ENCODE results near the gene TP53INP2.

Gene TP53INP2

DNA sequence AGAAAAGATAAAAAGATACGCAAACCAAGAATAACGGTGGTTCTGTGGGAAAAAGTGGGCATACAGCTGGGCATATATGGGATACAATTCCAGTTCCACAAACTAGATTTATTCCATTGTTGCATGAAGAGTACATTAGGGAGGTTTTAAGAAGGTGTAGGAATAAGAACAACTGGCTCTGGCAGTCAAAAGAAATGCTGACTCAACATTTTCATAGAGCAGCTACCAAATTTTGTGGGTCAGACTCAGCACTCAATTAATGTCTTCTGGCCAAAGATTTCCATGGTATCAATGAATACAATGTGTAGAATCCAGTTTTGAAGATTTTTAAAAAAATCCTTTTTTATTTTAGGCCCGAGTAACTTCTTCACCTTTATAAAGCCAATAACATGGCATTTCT, 40.2 kb downstream of the TP53INP2 start:
- H3K36me3 ChIP-seq (ENCODE audit: control insufficient read depth, low read depth, low read length), result peaks cover 11% of the 10 kb centered on the region
- H3K9me3 ChIP-seq (ENCODE audit: control insufficient read depth, low read depth, low read length), result no peaks in the 10 kb centered on the region
- no peaks in the 10 kb centered on the region for H3K27me3 ChIP-seq (ENCODE audit: control insufficient read depth, insufficient read depth, low read length)
- no peaks in the 10 kb centered on the region for H3K4me1 ChIP-seq (ENCODE audit: control insufficient read depth, low read depth, low read length)
- no peak overlapping the region for H3K27ac ChIP-seq (ENCODE audit: low read length)
- no peak overlapping the region for H3K4me3 ChIP-seq (ENCODE audit: low read length)
- H3K9ac ChIP-seq (ENCODE audit: low read length), result no peak overlapping the region

- Histone ChIP-seq H3K9ac (ENCODE audit: low read length) (no peak overlapping the region), H3K9me3 (ENCODE audit: control insufficient read depth, low read depth, low read length) (no peaks in the 10 kb centered on the region), H3K27me3 (ENCODE audit: control insufficient read depth, insufficient read depth, low read length) (no peaks in the 10 kb centered on the region), H3K4me1 (ENCODE audit: control insufficient read depth, low read depth, low read length) (no peaks in the 10 kb centered on the region), H3K27ac (ENCODE audit: low read length) (no peak overlapping the region), H3K4me3 (ENCODE audit: low read length) (no peak overlapping the region), H3K36me3 (ENCODE audit: control insufficient read depth, low read depth, low read length) (peaks cover 16% of the 10 kb centered on the region)
Measured at GRCh38 chr20:34744847-34745246, 40.7 kb downstream of the TP53INP2 start.

DNA sequence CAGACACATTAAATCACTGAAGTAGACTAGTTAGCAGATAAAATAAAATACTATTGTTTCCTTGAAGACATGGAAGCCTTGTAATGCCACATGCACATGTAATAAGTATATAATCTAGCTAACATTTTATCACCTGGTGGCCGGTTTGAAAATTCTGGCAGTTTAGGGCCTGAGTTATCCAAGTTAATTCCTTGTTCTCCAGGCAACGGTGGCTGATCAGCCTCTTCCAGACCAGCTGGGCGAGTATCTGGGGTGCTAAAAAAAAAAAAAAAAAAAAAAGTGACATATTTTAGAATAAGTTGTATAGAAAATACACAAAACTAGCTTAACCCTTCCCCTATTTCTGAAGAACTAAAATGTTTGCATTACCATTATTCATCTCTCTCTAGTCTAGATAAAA, 42.5 kb downstream of the TP53INP2 start:
- Histone ChIP-seq H3K36me3 (ENCODE audit: control insufficient read depth, low read depth, low read length) (peaks cover 20% of the 10 kb centered on the region), H3K4me1 (ENCODE audit: control insufficient read depth, low read depth, low read length) (no peaks in the 10 kb centered on the region), H3K27me3 (ENCODE audit: control insufficient read depth, insufficient read depth, low read length) (no peaks in the 10 kb centered on the region), H3K9me3 (ENCODE audit: control insufficient read depth, low read depth, low read length) (no peaks in the 10 kb centered on the region), H3K4me3 (ENCODE audit: low read length) (no peak overlapping the region), H3K27ac (ENCODE audit: low read length) (no peak overlapping the region), H3K9ac (ENCODE audit: low read length) (no peak overlapping the region)

DNA sequence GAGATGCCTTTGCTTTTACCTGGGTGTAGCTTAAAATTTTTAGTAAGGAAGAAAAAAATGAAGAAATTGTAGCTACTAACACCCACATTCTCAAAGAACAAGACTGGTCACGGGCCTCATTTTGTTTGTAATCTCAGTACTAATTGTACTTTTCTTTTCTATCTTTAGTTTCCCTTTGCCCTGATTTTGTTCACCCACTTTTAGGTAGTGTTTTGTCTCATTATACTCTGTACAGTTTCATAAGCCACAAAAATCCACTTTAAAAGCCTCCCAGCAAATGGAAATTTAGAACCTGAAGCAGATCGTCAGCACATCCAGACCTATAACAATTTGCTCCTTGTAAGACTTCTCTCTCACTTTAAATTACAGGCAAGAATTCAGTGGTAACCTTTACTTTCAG, 43.3 kb downstream of the TP53INP2 start:
- H3K27me3 ChIP-seq (ENCODE audit: control insufficient read depth, insufficient read depth, low read length), result no peaks in the 10 kb centered on the region
- peaks cover 20% of the 10 kb centered on the region for H3K36me3 ChIP-seq (ENCODE audit: control insufficient read depth, low read depth, low read length)
- no peak overlapping the region for H3K27ac ChIP-seq (ENCODE audit: low read length)
- no peak overlapping the region for H3K4me3 ChIP-seq (ENCODE audit: low read length)
- no peaks in the 10 kb centered on the region for H3K9me3 ChIP-seq (ENCODE audit: control insufficient read depth, low read depth, low read length)
- no peak overlapping the region for H3K9ac ChIP-seq (ENCODE audit: low read length)
- H3K4me1 ChIP-seq (ENCODE audit: control insufficient read depth, low read depth, low read length), result no peaks in the 10 kb centered on the region

DNA sequence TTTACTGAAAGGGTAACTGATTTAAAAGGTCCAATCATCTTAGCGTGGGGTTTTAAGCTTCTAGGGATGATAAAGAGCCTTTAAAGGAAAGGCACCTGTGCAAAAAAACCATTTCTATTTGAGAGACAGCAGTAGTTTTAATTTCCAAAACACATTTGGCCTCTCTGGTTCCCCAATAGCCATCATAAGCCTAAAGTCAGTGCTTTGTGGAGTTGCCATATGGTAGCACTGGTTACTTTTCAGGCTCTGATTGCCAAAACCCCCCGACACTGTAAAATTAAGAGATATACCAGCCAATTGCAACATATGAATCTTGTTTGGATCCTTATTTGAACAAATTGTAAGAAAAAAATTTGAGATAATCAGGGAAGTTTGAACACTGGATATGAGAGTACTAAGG, 44.6 kb downstream of the TP53INP2 start:
- Histone ChIP-seq H3K27me3 (ENCODE audit: control insufficient read depth, insufficient read depth, low read length) (no peaks in the 10 kb centered on the region), H3K4me3 (ENCODE audit: low read length) (no peak overlapping the region), H3K27ac (ENCODE audit: low read length) (no peak overlapping the region), H3K4me1 (ENCODE audit: control insufficient read depth, low read depth, low read length) (no peaks in the 10 kb centered on the region), H3K9me3 (ENCODE audit: control insufficient read depth, low read depth, low read length) (no peaks in the 10 kb centered on the region), H3K9ac (ENCODE audit: low read length) (no peak overlapping the region), H3K36me3 (ENCODE audit: control insufficient read depth, low read depth, low read length) (peaks cover 21% of the 10 kb centered on the region)

DNA sequence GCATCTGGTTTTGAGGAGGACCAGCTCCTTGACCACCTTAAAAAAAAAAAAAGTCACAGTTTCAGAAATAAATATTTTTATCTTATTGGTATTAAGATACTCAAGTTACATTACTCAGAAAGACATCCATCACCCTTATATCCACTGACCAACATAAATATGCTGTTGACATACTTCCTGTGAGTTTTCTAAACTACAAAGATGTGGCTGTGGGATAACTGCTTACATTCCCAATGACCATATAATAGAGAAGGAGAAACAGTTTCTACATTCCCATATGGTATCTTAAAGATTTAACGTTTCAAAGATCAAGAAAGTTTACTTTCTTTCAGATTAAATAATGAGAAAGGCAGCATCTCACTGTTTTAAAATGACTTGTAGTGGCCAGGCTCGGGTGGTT, 46.3 kb downstream of the TP53INP2 start:
- Histone ChIP-seq H3K4me1 (ENCODE audit: control insufficient read depth, low read depth, low read length) (peaks cover 10% of the 10 kb centered on the region), H3K36me3 (ENCODE audit: control insufficient read depth, low read depth, low read length) (peaks cover 26% of the 10 kb centered on the region)

GRCh38 chr20:34751453-34751852, 47.3 kb downstream of the TP53INP2 start:
- Histone ChIP-seq H3K9ac (ENCODE audit: low read length) (no peak overlapping the region), H3K36me3 (ENCODE audit: control insufficient read depth, low read depth, low read length) (peaks cover 22% of the 10 kb centered on the region), H3K4me3 (ENCODE audit: low read length) (no peak overlapping the region), H3K27ac (ENCODE audit: low read length) (no peak overlapping the region), H3K27me3 (ENCODE audit: control insufficient read depth, insufficient read depth, low read length) (no peaks in the 10 kb centered on the region), H3K9me3 (ENCODE audit: control insufficient read depth, low read depth, low read length) (no peaks in the 10 kb centered on the region), H3K4me1 (ENCODE audit: control insufficient read depth, low read depth, low read length) (peaks cover 10% of the 10 kb centered on the region)

More for the DNA sequence above, 46.3 kb downstream of the TP53INP2 start:
- H3K27ac ChIP-seq (ENCODE audit: low read length), result no peak overlapping the region
- no peaks in the 10 kb centered on the region for H3K27me3 ChIP-seq (ENCODE audit: control insufficient read depth, insufficient read depth, low read length)
- no peak overlapping the region for H3K4me3 ChIP-seq (ENCODE audit: low read length)
- H3K9me3 ChIP-seq (ENCODE audit: control insufficient read depth, low read depth, low read length), result no peaks in the 10 kb centered on the region
- no peak overlapping the region for H3K9ac ChIP-seq (ENCODE audit: low read length)

GRCh38 chr20:34753706-34754461, 49.7 kb downstream of the TP53INP2 start:
- Histone ChIP-seq H3K36me3 (ENCODE audit: control insufficient read depth, low read depth, low read length) (peaks cover 38% of the 10 kb centered on the region), H3K4me3 (ENCODE audit: low read length) (no peak overlapping the region), H3K27ac (ENCODE audit: low read length) (no peak overlapping the region), H3K9me3 (ENCODE audit: control insufficient read depth, low read depth, low read length) (no peaks in the 10 kb centered on the region), H3K4me1 (ENCODE audit: control insufficient read depth, low read depth, low read length) (peaks cover 10% of the 10 kb centered on the region), H3K27me3 (ENCODE audit: control insufficient read depth, insufficient read depth, low read length) (no peaks in the 10 kb centered on the region), H3K9ac (ENCODE audit: low read length) (no peak overlapping the region)

GRCh38 chr20:34754611-34755010, 50.5 kb downstream of the TP53INP2 start:
- H3K27me3 ChIP-seq (ENCODE audit: control insufficient read depth, insufficient read depth, low read length), result no peaks in the 10 kb centered on the region
- no peak overlapping the region for H3K27ac ChIP-seq (ENCODE audit: low read length)
- peaks cover 36% of the 10 kb centered on the region for H3K36me3 ChIP-seq (ENCODE audit: control insufficient read depth, low read depth, low read length)
- H3K4me3 ChIP-seq (ENCODE audit: low read length), result no peak overlapping the region
- no peak overlapping the region for H3K9ac ChIP-seq (ENCODE audit: low read length)
- no peaks in the 10 kb centered on the region for H3K9me3 ChIP-seq (ENCODE audit: control insufficient read depth, low read depth, low read length)
- peaks cover 10% of the 10 kb centered on the region for H3K4me1 ChIP-seq (ENCODE audit: control insufficient read depth, low read depth, low read length)

- Histone ChIP-seq H3K36me3 (ENCODE audit: control insufficient read depth, low read depth, low read length) (peaks cover 31% of the 10 kb centered on the region), H3K27me3 (ENCODE audit: control insufficient read depth, insufficient read depth, low read length) (no peaks in the 10 kb centered on the region), H3K9me3 (ENCODE audit: control insufficient read depth, low read depth, low read length) (no peaks in the 10 kb centered on the region), H3K27ac (ENCODE audit: low read length) (no peak overlapping the region), H3K4me3 (ENCODE audit: low read length) (no peak overlapping the region), H3K4me1 (ENCODE audit: control insufficient read depth, low read depth, low read length) (peaks cover 10% of the 10 kb centered on the region), H3K9ac (ENCODE audit: low read length) (no peak overlapping the region)
Measured at GRCh38 chr20:34755367-34755766, 51.2 kb downstream of the TP53INP2 start.

DNA sequence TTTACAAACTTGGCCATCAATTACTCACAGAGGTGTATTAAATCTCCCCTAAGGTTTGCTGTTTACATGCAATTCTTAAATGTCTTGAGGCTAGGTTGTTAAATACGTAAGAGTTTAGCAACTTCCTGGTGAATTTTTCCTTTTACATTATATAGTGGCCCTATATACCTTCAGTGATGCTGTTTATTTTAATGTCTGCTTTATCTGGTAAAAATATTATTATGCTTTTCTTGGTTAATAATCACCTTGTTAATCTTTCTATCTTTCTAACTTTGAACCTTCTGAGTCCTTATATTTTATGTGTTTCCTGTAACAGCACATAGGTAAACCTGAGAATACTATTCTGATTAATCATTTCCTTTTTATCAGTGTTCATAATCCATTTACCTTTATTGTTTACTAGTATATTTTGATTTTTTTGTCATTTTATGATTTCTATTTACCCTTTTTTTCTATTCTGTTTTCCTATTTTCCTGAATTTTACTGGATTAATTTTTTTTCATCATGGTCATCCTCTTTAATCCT, 57.9 kb downstream of the TP53INP2 start:
- Histone ChIP-seq H3K27ac (ENCODE audit: low read length) (no peak overlapping the region), H3K9ac (ENCODE audit: low read length) (no peak overlapping the region), H3K4me3 (ENCODE audit: low read length) (no peak overlapping the region), H3K36me3 (ENCODE audit: control insufficient read depth, low read depth, low read length) (peaks cover 31% of the 10 kb centered on the region), H3K9me3 (ENCODE audit: control insufficient read depth, low read depth, low read length) (no peaks in the 10 kb centered on the region), H3K27me3 (ENCODE audit: control insufficient read depth, insufficient read depth, low read length) (no peaks in the 10 kb centered on the region), H3K4me1 (ENCODE audit: control insufficient read depth, low read depth, low read length) (no peaks in the 10 kb centered on the region)

Data from iPS-18a (cell line).